ENCODE results near the gene NDST3.

The NDST3 gene

DNA sequence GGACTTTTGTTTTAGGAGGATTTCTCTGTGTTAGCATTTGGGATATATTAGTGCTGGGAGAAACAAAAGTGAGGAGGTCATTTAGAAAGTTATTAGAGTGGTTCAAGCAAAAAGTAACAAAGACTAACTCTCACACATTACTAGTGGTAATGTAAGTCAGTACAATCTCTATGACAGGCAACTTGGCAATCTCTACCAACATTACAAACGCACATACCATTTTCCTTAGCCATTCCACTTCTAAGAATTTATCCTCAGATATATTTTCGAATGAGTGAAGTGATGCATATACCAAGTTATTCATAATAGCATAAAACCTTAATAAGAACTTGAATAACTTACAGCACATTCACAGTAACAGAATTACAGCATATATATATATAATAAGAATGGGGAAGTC lies 172.3 kb downstream of the NDST3 start:
- no peak for DNase-seq (ENCODE audit: low spot score)
- TF ChIP-seq, protein P1, sequence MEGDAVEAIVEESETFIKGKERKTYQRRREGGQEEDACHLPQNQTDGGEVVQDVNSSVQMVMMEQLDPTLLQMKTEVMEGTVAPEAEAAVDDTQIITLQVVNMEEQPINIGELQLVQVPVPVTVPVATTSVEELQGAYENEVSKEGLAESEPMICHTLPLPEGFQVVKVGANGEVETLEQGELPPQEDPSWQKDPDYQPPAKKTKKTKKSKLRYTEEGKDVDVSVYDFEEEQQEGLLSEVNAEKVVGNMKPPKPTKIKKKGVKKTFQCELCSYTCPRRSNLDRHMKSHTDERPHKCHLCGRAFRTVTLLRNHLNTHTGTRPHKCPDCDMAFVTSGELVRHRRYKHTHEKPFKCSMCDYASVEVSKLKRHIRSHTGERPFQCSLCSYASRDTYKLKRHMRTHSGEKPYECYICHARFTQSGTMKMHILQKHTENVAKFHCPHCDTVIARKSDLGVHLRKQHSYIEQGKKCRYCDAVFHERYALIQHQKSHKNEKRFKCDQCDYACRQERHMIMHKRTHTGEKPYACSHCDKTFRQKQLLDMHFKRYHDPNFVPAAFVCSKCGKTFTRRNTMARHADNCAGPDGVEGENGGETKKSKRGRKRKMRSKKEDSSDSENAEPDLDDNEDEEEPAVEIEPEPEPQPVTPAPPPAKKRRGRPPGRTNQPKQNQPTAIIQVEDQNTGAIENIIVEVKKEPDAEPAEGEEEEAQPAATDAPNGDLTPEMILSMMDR (IDR thresholded peaks at IDR 0.05; ENCODE audit: extremely low read depth, insufficient read depth, missing control alignments) = no peak
- in situ Hi-C loops (cut with MboI; ENCODE audit: low pct_unique_long_range_greater_than_20kb, low sequenced_read_pairs, unreplicated experiment) = no loop called here

DNA sequence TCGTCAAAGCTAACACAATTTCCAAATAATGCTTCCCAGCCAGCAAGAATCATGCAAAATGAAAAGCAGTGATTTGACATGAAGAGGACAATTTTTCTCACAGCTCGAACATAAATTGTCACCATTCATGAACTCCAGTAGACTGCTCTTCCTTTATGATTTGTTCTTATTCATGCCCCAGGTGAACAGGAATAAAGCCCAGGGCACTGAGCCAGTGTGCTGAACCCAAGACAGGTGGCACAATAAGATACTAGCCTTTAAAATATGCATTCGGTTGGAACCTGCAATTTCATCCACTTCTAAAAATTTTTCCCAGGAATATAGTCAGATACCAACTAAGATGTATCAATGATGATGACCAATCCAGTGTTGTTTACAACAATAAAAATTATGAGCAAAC lies 178.8 kb downstream of the NDST3 start:
- no peak for DNase-seq (ENCODE audit: low spot score)
- TF ChIP-seq, protein P1 (IDR thresholded peaks at IDR 0.05; ENCODE audit: extremely low read depth, insufficient read depth, missing control alignments) = no peak
- in situ Hi-C loops (cut with MboI; ENCODE audit: low pct_unique_long_range_greater_than_20kb, low sequenced_read_pairs, unreplicated experiment) = no loop called here

DNA sequence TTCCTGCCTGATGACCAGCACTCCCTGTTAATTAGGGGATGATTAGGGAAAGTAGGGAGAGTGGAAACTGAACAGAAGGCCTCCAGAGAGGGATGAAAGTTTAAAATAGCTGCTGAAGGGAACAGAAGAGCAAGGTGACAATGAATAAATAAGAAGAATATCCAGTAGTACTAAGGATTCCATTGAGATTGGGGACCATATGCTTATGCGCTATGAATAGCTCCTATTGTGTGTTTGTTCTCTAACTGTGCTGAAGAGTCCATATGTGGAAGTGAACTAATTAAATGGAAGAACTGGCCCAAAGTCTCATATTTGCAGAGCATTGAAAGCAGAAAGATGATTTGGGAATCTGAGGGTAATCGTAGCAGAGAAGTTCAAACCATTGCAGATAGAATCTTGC lies 181.5 kb downstream of the NDST3 start:
- TF ChIP-seq, protein P1 (IDR thresholded peaks at IDR 0.05; ENCODE audit: extremely low read depth, insufficient read depth, missing control alignments) = no peak
- in situ Hi-C loops (cut with MboI; ENCODE audit: low pct_unique_long_range_greater_than_20kb, low sequenced_read_pairs, unreplicated experiment) = no loop called here
- DNase-seq (ENCODE audit: low spot score) = no peak

DNA sequence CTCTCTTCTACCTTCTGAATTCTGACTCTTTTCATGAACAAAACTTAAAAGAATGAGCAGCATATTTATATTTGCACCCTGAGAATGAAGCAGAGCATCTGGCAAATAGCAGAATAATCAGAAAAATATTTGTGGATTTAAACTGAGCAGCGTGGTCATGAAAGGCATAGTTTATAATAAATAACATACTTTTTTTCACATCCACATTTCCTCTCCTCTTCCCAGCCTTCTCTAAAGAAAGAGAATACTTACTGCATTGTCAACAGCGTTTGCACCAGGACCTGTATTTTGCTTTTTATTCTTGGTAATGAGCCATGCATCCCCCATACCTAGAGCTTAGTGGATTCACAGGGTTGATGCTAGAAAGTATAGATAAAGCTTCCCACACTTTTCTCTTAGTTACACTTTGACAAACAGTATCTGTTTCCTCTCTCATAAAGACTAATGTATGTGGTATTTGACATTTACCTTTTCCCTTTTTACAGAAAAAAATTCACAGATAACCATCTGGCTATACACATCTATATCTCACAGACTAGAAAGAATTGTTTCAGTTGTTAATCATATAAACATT lies 187.0 kb downstream of the NDST3 start:
- TF ChIP-seq, protein P1 (IDR thresholded peaks at IDR 0.05; ENCODE audit: extremely low read depth, insufficient read depth, missing control alignments) = no peak
- in situ Hi-C loops (cut with MboI; ENCODE audit: low pct_unique_long_range_greater_than_20kb, low sequenced_read_pairs, unreplicated experiment) = no loop called here
- no peak for DNase-seq (ENCODE audit: low spot score)

DNA sequence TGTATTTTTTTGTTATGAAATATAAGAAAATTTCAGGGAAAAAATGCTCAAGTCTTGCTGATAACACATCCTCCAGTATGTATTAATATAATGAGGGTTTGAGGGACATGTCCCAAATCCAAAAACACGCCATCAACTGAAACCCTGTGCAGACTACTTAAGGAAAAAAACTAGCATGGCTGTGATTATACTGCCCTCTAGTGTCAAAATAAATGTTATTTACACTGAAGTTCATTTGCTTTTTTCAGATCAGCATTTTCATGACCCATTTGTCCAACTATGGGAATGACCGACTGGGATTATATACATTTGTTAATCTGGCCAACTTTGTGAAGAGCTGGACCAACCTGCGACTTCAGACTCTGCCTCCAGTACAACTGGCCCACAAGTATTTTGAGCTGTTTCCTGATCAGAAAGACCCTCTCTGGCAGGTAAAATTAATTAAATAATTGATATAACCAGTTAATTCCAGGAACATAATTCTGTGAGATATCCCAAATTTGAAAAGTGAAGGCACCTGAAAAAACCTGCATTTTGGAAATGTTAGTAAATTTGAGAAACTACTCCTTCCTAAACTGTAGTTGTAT lies 190.1 kb downstream of the NDST3 start:
- in situ Hi-C loops (cut with MboI; ENCODE audit: low pct_unique_long_range_greater_than_20kb, low sequenced_read_pairs, unreplicated experiment) = no loop called here
- DNase-seq (ENCODE audit: low spot score) = peak; percentile 18
- TF ChIP-seq, protein P1 (IDR thresholded peaks at IDR 0.05; ENCODE audit: extremely low read depth, insufficient read depth, missing control alignments) = peak; percentile 60

DNA sequence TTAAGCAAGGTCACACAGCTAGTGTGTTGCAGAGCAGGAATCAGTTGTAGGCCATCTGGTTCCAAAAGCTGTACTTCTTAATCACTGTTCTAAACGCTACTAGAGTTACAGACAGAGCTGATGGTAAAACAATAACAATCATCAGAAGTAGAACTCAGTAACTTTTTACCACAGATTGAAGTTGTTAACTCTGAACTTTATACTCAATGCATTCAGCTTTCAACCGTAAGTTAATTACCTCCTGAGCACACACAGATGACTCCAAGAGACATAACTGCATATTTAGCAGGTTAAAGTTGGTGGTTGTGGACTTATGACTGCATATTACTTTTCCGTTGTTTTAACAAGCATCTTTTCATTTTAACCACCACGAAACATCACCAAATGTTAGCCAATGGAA lies 191.2 kb downstream of the NDST3 start:
- TF ChIP-seq, protein P1 (IDR thresholded peaks at IDR 0.05; ENCODE audit: extremely low read depth, insufficient read depth, missing control alignments) = no peak
- DNase-seq (ENCODE audit: low spot score) = no peak

More for the DNA sequence above, 191.2 kb downstream of the NDST3 start:
- in situ Hi-C loops (cut with MboI; ENCODE audit: low pct_unique_long_range_greater_than_20kb, low sequenced_read_pairs, unreplicated experiment) = no loop called here
